ENCODE results near the gene PYHIN1. TPM values are rescaled to one million over a fixed set of nuclear protein-coding genes. Genes with fewer than 3 reads are reported as not detected.

The PYHIN1 gene
- polyA plus RNA-seq, 2 of the 4 experiments (the other 2 are of a cell fraction) = not detected

DNA sequence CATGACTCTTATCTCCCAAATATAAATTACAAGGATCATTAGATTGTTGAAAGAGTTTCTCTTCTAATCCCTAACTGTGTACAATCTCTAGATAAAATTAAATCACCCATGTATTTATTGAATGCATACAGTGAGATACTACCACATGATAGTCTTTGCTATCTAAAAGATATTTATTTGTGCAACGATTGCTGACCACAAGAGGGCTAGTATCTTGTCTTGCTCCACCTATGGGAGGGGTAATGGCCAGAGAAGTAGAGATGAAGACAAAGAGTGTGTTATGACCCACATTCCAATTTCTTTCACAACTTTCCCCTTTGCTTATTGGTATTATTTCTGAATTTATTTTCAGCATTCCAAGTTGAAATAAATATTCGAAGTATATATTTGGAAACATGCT is 13.7 kb downstream of the PYHIN1 start:
- FAIRE-seq = no peak
- H3K9me3 ChIP-seq = no peaks in the 10 kb centered on the region
- WGBS (ENCODE audit: missing lambda C conversion rate) = 0% methylated on average over 2 of the region's 2 CpGs
- ATAC-seq = no peak
- no peak overlapping the region for H3K4me3 ChIP-seq
- H3K4me2 ChIP-seq = no peak overlapping the region
- POLR2A ChIA-PET = no interaction called here
- CTCF ChIA-PET = no interaction called here
- no peaks in the 10 kb centered on the region for H3K4me1 ChIP-seq
- H3K27ac ChIP-seq = no peak overlapping the region
- TF ChIP-seq, protein P1, sequence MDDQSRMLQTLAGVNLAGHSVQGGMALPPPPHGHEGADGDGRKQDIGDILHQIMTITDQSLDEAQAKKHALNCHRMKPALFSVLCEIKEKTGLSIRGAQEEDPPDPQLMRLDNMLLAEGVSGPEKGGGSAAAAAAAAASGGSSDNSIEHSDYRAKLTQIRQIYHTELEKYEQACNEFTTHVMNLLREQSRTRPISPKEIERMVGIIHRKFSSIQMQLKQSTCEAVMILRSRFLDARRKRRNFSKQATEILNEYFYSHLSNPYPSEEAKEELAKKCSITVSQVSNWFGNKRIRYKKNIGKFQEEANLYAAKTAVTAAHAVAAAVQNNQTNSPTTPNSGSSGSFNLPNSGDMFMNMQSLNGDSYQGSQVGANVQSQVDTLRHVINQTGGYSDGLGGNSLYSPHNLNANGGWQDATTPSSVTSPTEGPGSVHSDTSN (IDR thresholded peaks at IDR 0.05) = no peak
- TF ChIP-seq, protein P2, sequence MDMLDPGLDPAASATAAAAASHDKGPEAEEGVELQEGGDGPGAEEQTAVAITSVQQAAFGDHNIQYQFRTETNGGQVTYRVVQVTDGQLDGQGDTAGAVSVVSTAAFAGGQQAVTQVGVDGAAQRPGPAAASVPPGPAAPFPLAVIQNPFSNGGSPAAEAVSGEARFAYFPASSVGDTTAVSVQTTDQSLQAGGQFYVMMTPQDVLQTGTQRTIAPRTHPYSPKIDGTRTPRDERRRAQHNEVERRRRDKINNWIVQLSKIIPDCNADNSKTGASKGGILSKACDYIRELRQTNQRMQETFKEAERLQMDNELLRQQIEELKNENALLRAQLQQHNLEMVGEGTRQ (IDR thresholded peaks at IDR 0.05) = no peak
- TF ChIP-seq RFX5 (IDR thresholded peaks at IDR 0.05) = no peak
- TF ChIP-seq, protein P3, sequence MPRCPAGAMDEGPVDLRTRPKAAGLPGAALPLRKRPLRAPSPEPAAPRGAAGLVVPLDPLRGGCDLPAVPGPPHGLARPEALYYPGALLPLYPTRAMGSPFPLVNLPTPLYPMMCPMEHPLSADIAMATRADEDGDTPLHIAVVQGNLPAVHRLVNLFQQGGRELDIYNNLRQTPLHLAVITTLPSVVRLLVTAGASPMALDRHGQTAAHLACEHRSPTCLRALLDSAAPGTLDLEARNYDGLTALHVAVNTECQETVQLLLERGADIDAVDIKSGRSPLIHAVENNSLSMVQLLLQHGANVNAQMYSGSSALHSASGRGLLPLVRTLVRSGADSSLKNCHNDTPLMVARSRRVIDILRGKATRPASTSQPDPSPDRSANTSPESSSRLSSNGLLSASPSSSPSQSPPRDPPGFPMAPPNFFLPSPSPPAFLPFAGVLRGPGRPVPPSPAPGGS (IDR thresholded peaks at IDR 0.05) = no peak
- DNase-seq (ENCODE audit: low read depth in 1 of 2, low spot score in 1 of 2) = no peak

DNA sequence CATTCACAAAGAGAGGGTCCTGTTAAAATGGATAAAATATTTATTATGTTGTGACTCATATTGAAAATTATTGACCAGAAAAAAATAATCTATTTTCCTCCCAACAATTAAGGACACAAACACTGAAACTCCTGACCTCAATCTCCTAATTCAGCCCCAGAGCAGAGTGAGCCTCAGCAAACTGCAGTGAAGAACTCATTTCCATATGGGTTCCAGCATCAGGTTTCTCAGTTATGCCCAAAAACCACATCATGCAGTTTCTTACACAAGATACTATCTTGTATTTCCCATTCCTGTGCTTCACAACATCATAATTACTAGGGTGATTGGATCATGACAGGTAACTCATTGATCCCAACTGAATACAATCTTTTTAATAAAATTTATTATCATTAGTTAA is 15.4 kb downstream of the PYHIN1 start:
- H3K27ac ChIP-seq = no peak overlapping the region
- H3K4me1 ChIP-seq = no peaks in the 10 kb centered on the region
- FAIRE-seq = no peak
- ChIA-PET POLR2A (no interaction called here), CTCF (no interaction called here)
- no peak overlapping the region for H3K4me3 ChIP-seq
- H3K9me3 ChIP-seq = no peaks in the 10 kb centered on the region
- no peak for DNase-seq (ENCODE audit: low read depth in 1 of 2, low spot score in 1 of 2)
- TF ChIP-seq NR3C1 (IDR thresholded peaks at IDR 0.05) (no peak), NFE2L2 (conservative IDR thresholded peaks at IDR 0.05; ENCODE audit: low read length) (no peak), HOXB13 (CRISPR knock-in tag; IDR thresholded peaks at IDR 0.05; ENCODE audit: low read depth) (no peak), MYC (IDR thresholded peaks at IDR 0.05; ENCODE audit: borderline replicate concordance, low read length) (no peak), POLR2A (IDR thresholded peaks at IDR 0.05; ENCODE audit: low read length) (no peak), ZC3H11A (IDR thresholded peaks at IDR 0.05) (no peak), RFX5 (IDR thresholded peaks at IDR 0.05) (no peak), CHD2 (IDR thresholded peaks at IDR 0.05; ENCODE audit: low read length, partially characterized antibody) (no peak), JUN (IDR thresholded peaks at IDR 0.05) (no peak), HOXB5 (CRISPR knock-in tag; IDR thresholded peaks at IDR 0.05) (no peak), FOXS1 (CRISPR knock-in tag; IDR thresholded peaks at IDR 0.05) (no peak), ZSCAN20 (CRISPR knock-in tag; IDR thresholded peaks at IDR 0.05) (no peak)
- TF ChIP-seq, protein P1 (IDR thresholded peaks at IDR 0.05) = no peak
- TF ChIP-seq, protein P4, sequence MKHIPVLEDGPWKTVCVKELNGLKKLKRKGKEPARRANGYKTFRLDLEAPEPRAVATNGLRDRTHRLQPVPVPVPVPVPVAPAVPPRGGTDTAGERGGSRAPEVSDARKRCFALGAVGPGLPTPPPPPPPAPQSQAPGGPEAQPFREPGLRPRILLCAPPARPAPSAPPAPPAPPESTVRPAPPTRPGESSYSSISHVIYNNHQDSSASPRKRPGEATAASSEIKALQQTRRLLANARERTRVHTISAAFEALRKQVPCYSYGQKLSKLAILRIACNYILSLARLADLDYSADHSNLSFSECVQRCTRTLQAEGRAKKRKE (CRISPR knock-in tag; IDR thresholded peaks at IDR 0.05; ENCODE audit: low read depth) = no peak
- TF ChIP-seq, protein P5, sequence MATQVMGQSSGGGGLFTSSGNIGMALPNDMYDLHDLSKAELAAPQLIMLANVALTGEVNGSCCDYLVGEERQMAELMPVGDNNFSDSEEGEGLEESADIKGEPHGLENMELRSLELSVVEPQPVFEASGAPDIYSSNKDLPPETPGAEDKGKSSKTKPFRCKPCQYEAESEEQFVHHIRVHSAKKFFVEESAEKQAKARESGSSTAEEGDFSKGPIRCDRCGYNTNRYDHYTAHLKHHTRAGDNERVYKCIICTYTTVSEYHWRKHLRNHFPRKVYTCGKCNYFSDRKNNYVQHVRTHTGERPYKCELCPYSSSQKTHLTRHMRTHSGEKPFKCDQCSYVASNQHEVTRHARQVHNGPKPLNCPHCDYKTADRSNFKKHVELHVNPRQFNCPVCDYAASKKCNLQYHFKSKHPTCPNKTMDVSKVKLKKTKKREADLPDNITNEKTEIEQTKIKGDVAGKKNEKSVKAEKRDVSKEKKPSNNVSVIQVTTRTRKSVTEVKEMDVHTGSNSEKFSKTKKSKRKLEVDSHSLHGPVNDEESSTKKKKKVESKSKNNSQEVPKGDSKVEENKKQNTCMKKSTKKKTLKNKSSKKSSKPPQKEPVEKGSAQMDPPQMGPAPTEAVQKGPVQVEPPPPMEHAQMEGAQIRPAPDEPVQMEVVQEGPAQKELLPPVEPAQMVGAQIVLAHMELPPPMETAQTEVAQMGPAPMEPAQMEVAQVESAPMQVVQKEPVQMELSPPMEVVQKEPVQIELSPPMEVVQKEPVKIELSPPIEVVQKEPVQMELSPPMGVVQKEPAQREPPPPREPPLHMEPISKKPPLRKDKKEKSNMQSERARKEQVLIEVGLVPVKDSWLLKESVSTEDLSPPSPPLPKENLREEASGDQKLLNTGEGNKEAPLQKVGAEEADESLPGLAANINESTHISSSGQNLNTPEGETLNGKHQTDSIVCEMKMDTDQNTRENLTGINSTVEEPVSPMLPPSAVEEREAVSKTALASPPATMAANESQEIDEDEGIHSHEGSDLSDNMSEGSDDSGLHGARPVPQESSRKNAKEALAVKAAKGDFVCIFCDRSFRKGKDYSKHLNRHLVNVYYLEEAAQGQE (IDR thresholded peaks at IDR 0.05) = no peak
- TF ChIP-seq, protein P6, sequence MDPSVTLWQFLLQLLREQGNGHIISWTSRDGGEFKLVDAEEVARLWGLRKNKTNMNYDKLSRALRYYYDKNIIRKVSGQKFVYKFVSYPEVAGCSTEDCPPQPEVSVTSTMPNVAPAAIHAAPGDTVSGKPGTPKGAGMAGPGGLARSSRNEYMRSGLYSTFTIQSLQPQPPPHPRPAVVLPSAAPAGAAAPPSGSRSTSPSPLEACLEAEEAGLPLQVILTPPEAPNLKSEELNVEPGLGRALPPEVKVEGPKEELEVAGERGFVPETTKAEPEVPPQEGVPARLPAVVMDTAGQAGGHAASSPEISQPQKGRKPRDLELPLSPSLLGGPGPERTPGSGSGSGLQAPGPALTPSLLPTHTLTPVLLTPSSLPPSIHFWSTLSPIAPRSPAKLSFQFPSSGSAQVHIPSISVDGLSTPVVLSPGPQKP (IDR thresholded peaks at IDR 0.05; ENCODE audit: low read depth, low read length) = no peak
- TF ChIP-seq, protein P7, sequence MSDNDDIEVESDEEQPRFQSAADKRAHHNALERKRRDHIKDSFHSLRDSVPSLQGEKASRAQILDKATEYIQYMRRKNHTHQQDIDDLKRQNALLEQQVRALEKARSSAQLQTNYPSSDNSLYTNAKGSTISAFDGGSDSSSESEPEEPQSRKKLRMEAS (IDR thresholded peaks at IDR 0.05) = no peak
- H3K4me2 ChIP-seq = no peak overlapping the region
- ATAC-seq = no peak

All from A549 (cell line).